ENCODE measurements around the gene TMEFF1.
A peak's percentile ranks its signal among the peaks of the same experiment; 100 is the strongest.
"Not testable (repeated sequence)": the region's sequence is repeated elsewhere in the genome, so short reads cannot be mapped to it uniquely, and the experiment has no call there.

Gene TMEFF1, protein sequence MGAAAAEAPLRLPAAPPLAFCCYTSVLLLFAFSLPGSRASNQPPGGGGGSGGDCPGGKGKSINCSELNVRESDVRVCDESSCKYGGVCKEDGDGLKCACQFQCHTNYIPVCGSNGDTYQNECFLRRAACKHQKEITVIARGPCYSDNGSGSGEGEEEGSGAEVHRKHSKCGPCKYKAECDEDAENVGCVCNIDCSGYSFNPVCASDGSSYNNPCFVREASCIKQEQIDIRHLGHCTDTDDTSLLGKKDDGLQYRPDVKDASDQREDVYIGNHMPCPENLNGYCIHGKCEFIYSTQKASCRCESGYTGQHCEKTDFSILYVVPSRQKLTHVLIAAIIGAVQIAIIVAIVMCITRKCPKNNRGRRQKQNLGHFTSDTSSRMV

DNA sequence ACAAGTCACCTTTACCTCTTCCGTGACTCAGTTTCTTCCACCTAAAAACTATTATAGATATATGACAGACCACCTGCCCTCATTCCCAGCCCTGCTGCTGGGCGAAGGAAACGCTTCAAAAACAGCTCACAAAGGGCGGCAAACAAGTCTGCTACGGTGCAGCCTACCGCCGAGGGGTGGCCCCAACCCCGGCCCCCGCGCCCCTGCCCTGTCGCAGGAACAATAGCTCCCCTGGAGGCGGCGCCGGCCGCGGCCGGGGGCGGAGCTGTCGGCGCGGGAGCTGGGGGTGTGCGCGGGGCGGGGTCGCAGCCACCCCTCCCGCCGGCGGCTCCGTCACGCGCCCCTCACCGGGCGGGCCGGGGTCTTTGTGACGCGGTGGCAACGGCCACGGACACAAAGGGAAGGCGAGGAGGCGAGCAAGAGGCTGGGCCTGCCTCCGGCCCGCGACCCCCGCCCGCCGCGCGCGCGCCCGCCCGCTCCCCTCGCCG is at the start of gene TMEFF1:
Gene TMEFF1, plus strand, starts transcription at position 362 of the 488 bp plus-strand sequence. CDS start 396 bp downstream, outside the sequence.
- no peak for FAIRE-seq

DNA sequence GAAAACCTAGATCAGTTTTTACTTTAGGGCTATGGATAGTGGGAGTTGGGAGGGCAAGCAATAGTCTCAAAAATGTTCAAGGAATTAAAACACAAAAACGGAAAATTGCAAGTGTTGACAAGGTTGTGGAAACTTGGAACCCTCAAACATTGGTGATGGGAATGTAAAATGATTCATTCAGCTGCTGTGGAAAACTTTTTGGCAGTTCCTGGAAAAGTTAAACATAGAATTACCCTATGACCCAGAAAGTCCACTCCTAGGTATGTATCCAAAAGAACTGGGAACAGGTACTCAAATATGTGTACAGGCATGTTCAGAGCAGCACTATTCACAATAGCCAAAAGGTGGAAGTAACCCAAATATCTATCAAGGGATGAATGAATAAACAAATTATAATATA is 47.2 kb upstream of the TMEFF1 start:
- FAIRE-seq (no peak), DNase-seq (ENCODE audit: low spot score) (no peak)

More for the DNA sequence above, at the start of gene TMEFF1:
- peak; percentile 89 for DNase-seq (ENCODE audit: low spot score)

DNA sequence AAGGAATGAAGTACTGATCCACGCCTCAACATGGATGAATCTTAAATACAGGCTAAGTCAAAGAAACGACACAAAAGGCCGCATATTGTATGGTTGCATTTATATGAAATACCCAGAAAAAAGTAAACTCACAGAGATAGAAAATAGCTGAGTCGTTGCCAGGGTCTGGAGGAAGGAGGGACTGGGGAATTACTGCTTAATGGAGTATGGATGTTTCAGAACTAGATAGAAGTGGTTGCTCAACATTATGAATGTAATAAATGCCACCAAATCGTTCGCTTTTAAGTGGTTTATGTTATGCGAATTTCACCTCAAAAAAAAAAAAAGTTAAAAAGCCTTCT is 46.8 kb upstream of the TMEFF1 start:
- FAIRE-seq = no peak
- no peak for DNase-seq (ENCODE audit: low spot score)

DNA sequence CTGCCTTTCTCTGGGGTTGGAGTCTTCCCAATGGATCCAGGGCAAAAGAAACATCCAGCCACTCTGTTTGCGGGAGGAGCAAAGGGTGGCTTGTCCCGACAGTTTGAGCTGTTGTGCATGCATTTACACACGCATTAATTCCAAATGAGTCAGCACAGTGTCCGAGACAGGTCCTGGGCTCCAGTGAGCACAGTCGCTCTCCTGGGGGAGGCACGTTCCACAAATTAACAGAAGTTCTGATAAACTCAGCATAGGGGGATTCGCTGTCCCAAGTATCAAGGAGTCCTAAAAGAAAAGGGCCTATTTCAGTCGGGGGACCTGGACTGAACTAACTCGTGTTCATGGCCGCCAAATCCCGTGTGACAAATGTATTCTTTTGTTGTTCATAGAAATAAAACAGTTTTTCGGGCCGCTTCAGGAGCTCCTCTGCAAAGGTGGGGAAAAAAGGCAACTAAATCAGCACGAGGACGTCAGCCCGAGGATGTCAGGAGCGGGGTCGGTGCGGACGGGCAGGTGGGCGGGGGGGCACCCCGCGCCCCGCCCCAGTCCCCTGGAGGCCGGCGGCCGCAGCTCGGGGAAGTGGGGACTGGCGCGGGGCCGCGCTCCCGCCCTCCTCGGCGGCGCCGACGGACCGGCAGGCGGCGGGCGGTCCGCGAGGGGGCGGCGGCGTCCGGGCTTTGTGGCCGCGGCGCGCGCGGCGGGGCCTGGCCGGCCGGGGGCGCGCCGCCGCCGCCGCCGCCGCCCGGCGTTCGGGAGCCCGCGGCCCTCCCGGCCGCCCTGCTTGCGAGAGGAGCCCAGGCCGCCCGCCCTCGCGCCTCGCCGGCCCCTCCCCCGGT is 46.2 kb upstream of the TMEFF1 start, which contains the start of gene MSANTD3:
Gene MSANTD3, plus strand, starts transcription at position 614 of the 836 bp plus-strand sequence. CDS start 14,796 bp downstream, outside the sequence.
- DNase-seq (ENCODE audit: low spot score) (peak; percentile 81), FAIRE-seq (no peak)

DNA sequence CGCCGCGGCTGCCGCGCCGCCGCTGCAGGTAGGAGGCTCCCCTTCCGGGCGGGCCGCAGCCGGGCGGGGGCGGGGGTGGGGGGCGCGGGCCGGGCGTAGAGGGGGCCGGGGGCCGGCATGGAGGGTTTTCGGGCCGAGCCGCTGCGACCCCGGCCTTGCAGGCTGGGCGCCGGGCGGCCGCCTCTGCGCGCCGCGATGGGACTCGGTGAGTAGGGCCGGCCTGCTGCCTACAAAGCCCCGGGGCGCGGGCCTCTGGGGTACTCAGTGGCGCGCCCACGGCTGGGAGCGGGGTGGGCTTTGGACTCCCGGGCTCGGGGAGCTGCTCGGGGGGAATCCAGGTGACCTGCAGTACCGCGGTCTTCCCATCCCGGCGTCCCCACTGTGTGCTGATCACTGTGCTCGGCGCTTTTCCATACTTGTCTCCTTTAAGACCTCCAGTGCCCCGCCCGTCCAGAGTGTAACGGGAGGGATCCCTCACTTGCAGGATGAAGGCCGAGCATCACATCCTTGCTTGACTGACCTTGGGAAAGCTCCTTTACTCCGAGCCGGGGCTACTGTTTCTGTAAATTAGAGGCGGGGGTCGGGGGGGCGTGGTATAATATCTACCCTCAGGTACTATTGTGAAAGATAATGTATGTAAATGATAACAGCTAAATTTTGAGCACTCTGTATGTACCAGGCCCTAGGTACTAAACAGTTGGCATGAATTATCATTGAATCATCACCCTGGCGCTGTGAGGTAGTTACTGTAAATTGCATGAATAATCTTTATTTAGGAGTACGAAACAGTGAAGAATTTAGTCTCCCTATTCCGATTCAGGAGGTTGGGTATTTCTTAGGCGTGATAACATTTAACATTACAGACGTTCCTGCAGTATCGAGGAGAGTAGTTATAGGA is 45.3 kb upstream of the TMEFF1 start:
- peak; percentile 69 for DNase-seq (ENCODE audit: low spot score)
- FAIRE-seq = no peak

DNA sequence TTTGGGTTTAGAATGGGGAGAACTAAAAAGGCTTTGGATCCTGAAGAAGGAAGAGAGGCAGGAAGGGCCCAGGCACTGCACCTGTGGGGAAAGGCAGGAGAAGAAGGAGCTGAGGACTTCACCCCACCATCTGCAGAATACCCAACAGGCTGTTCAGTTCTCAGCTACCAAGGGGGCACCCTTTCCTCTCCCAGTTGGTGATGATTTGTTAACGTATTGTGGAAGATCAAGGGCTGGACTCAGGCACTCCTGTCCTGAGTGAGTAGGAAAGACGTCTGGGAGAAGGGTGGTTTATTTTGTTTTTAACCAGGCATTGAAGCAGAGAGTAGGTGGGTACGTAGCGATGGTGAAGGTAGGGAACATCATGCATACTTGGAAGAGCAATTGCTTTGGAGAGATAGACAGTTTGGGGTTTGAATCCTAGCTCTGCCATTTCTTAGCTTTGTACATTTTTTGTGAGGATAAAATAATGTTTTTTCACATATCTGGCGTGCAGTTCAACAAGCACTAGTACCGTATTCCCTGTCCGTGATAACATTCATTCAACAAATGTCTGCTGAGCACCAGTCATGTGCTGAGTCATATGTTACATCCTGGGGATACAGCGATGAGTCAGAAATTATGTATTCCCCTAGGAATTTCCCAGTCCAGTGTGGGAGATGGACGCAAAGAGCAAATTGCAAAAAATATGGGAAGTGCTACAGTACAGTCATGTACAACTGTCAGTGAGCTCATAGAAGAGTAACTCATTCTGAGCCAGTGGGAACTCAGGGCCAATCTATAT is 43.9 kb upstream of the TMEFF1 start:
- DNase-seq (ENCODE audit: low spot score) = peak; percentile 86
- FAIRE-seq = peak; percentile 27

DNA sequence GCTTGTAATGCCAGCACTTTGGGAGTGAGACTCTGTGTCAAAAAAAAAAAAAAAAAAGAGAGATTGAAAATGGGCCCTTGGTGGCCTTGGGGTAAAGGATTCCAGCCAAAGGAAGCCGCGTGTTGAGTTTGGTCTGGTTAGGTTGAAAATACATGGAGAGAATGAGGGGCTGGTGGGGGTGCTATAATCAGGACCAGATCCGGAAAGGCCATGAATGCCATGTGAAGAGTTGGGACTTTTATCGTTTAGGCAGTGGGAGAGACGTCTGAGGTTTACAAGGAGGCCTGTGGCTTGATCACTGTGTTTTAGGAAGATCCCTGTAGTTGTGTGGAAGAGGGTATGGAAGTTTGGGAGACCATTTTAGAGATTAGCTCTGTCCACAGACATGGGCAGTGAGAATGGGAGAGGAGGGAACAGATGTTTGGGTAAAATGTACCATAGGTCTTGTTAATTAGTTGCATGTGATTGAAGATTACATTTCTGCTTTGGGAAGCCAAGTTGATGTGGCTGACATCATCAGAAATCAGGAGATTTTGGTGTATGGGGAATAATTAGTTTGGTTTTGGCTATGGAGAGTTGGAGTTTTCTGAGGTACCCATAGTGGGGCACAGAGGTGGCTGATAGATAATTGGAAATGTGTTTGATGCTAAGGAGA is 42.5 kb upstream of the TMEFF1 start:
- no peak for FAIRE-seq
- no peak for DNase-seq (ENCODE audit: low spot score)

DNA sequence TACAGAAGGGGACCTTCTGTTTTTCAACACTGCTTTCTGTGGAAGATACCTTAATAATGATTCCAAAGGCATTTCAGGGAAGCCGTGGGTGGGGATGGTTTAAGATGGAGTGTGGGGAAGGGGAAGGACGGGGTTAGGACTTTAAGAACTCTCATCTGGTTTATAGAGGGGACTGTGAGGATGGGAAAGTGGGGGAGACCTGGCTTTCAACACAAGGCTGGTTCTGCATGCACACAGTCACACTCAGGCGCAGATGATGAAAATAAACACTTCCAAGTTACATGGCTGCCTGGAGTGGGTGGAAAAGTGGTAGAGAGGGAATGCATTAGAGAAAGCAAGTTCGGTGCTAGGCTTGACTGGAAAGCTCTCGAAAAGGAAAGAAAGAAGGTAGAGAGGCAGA is 41.1 kb upstream of the TMEFF1 start:
- DNase-seq (ENCODE audit: low spot score) = no peak

DNA sequence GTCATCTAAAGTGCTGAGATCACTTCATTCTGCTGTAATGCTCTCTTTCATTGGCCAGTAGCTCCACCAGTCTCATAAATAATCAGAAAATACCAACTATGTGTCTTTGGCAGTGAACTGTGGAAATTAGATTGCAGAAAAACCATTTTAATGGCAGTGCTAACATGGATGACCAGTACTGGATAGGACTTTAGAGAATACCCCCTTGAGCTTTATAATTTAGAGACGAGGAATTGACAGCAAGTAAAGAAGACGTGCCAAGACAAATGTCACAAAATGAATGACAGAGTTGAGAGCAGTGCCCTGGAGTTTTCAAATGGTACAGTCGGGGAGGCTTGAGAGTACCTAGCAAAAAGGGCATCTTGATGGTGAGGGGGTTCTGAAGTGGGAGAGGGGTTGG is 40.2 kb upstream of the TMEFF1 start:
- DNase-seq (ENCODE audit: low spot score) (no peak), FAIRE-seq (no peak)

More for the DNA sequence above, 41.1 kb upstream of the TMEFF1 start:
- FAIRE-seq = no peak

DNA sequence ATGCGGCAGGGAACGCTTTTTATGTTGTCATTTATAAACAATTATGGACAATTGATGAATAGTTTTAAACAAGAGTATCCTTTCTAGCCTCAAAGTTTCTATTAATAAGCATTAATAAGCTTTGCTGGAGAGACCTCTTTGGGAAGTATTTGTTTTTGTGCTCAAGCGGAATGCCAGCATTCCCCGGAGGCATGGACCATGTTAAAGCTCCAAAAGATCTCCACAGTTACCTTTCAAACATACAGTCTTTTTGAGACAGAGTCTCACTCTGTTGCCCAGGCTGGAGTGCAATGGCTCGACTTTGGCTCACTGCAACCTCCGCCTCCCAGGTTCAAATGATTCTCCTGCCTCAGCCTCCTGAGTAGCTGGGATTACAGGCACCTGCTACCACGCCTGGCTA is 36.4 kb upstream of the TMEFF1 start:
- FAIRE-seq (no peak), DNase-seq (ENCODE audit: low spot score) (no peak)

DNA sequence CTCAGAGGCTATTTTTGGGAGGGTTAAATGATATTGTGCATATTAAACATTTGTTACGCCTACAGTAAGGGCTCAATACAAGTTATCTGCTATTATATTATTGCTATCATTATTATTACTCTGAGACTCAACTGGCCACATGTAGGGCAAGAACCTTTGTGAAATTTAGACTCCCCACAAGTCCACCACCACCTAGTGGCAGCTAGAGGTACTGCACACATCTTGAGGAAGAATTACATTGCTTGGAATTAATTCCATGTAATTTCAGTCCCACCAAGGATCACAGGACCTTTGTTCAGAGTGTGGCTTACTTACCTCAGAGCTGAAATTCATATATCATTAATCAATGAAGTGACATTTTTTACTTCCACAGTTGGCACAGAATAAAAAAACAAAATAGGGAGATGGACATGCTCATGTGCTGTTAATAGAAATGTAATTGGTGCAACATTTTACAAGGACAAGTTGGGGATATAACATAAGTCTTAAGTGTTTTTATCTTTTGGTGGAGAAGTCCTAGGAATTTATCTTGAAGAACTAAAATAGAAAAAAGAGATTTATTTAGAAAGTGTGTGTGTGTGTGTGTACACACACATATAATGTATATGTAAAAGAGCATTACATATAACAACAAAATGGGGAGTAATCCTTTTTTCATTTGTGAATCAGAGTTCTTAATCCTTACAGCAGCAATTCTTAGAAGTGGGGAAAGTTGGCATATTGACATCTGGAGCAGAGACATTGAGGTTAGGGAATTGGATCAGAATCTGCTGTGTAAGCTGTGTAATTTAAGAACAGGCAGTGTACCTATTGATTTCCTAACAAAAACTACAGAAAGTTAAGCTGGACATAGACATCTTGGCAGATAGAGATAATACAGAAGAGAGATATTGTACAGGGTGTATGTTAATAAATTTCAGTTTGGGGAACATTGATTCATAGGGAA is 34.8 kb upstream of the TMEFF1 start:
- DNase-seq (ENCODE audit: low spot score) (peak; percentile 67), FAIRE-seq (no peak)

DNA sequence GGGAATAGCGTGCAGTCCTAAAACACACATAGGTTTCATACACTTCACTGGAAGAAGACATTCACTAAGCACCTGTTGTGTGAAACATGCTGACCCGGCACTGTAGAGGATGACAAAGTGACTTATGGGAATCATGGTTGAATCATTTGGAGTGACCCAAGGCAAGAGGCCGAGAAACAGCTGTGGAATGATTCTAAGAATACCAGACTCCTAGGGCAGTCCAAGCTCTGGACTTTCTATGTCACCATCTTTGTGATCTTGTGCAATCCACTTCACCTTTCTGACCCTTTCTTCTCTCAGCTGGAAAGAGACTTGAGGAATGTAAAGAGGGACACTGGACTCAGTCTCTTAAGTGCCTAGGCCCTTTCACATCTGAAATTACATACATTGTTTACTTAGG is 32.9 kb upstream of the TMEFF1 start:
- no peak for DNase-seq (ENCODE audit: low spot score)
- no peak for FAIRE-seq

DNA sequence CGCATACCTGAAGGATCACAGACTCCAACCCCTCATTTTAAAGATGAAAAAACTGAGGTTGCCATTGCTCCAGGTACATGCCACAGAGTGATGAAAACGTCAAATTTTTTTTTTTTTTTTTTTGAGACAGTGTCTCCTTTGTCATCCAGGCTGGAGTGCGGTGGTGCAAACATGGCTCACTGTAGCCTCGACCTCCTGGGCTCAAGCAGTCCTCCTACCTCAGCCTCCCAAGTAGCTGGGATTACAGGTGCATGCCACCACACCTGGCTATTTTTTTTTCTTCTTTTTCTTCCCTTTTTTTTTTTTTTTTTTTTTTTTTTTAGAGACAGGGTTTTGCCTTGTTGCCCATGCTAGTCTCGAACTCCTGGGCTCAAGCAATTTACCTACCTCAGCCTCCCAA is 32.5 kb upstream of the TMEFF1 start:
- not testable (repeated sequence) for DNase-seq (ENCODE audit: low spot score); FAIRE-seq

DNA sequence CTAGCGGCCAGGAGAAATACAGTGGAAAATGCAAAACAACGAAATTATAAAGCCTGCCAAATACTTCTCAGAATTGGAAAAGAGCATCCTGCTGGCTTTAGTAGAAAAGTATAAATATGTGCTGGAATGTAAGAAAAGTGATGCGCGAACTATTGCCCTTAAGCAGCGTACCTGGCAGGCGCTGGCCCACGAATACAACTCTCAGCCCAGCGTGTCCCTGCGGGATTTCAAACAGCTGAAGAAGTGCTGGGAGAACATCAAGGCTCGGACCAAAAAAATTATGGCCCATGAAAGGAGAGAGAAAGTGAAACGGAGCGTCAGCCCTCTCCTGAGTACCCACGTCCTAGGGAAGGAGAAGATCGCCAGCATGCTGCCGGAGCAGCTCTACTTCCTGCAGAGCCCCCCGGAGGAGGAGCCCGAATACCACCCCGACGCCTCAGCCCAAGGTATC is 31.0 kb upstream of the TMEFF1 start:
- DNase-seq (ENCODE audit: low spot score) (no peak), FAIRE-seq (no peak)

DNA sequence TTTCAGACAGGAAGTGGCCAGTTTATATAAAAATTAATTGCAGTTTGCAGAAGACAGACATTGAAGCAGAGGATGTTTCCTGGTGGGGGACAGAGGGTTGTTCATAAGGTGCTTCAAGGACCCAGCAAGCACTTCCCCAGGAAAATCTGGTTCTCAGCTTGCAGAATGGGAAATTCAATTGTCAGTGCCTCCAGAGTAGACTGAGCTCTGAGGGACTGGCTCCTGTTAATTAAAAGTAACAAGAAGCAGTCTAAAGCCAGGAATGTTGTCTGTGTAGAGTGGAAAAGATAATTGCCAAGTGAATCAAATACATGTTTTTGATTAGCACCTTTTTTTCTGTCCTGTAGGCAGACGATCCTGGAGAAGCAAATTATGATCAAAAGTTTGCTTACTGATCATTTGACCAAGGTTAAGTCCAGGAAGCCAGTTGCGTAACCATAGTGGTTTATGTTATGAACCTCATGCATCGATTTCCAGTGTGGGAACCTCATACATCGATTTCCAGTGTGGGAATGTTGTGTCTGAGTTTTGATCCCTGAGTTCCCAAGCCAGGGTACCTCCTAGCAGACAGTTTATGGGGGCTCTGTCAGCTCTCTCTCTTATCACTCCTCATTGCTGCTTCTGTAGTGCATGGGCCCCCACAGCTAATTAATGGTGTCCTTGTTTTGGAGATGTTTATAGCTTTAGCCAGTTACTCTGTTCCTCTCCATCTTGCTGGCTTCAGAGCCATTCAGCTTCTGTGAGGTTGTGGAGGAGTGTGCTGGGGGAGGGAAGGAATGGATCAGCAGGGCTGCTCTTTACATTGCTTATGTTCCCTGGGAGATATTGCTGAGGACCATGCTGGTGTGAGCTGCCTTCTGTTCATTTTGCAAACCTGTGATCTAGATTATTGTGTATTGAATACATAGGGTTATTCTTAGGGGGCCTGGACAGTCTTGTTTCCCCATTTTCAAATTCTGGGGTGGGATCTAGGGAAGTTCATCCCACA is 28.9 kb upstream of the TMEFF1 start:
- DNase-seq (ENCODE audit: low spot score) (no peak), FAIRE-seq (no peak)

DNA sequence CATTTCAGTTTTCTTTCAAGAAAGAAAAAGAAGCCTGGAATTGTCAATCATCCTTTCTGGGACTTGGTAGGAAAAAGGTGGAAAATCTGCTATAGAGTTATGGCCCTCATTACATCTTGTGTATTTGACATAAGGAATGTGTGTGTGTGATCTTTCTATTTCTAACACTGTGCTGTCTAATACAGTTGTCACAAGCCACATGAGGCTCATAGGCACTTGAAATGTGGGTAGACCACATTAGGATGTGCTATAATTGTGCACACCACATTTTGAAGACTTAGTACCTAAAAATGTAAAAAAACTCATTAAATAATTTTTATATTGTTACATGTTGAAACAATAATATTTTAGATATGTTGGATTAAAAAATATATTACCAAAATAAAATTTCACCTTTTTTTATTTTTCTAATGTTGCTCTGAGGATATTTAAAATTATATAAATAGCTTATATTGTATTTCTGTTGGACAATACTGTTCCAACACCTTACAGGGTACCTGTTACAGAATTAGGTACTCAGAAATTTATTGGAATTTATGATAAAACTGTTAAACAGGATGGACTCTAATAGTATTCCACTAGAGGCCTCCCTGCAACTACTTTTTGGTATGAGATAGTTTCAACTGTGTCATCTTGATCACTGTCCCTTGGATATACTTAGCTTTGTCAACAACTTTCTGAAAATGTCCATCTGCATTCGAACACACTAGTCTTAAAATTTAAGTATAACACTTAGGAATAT is 27.6 kb upstream of the TMEFF1 start:
- DNase-seq (ENCODE audit: low spot score) (no peak), FAIRE-seq (no peak)

Data from urothelium cell line (cell line).